ENCODE measurements around the gene CIAPIN1. TPM values are rescaled to one million over a fixed set of nuclear protein-coding genes. Genes with fewer than 3 reads are reported as not detected.

CIAPIN1 gene
- total RNA-seq, 1 experiment from 2014 or later = 68.5 TPM

DNA sequence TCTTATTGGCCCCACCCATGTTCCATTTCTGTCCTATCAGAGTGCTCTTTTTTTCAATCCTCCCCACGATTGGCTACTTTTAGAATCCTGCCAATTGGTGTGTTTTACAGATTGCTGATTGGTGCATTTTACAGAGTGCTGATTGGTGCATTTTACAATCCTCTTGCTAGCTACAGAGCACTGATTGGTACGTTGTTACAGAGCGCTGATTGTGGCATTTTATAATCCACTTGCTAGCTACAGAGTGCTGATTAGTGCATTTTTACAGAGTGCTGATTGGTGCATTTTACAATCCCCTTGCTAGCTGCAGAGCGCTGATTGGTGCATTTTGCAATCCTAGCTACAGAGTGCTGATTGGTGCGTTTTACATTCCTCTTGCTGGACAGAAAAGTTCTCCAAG lies 52.2 kb downstream of the CIAPIN1 start:
- no peaks in the 10 kb centered on the region for H3K27me3 ChIP-seq (ENCODE audit: insufficient read depth, low read length)
- H4K20me1 ChIP-seq (ENCODE audit: insufficient read depth) = no peaks in the 10 kb centered on the region
- no peak for TF ChIP-seq YY1 (IDR thresholded peaks at IDR 0.05; ENCODE audit: extremely low read depth, insufficient replicate concordance, low read depth, low read length)
- no peak for TF ChIP-seq POLR2AphosphoS5 (IDR thresholded peaks at IDR 0.05; ENCODE audit: low read depth, low read length)
- no peak for TF ChIP-seq SP1 (IDR thresholded peaks at IDR 0.05; ENCODE audit: low read depth)
- TF ChIP-seq, protein P1, sequence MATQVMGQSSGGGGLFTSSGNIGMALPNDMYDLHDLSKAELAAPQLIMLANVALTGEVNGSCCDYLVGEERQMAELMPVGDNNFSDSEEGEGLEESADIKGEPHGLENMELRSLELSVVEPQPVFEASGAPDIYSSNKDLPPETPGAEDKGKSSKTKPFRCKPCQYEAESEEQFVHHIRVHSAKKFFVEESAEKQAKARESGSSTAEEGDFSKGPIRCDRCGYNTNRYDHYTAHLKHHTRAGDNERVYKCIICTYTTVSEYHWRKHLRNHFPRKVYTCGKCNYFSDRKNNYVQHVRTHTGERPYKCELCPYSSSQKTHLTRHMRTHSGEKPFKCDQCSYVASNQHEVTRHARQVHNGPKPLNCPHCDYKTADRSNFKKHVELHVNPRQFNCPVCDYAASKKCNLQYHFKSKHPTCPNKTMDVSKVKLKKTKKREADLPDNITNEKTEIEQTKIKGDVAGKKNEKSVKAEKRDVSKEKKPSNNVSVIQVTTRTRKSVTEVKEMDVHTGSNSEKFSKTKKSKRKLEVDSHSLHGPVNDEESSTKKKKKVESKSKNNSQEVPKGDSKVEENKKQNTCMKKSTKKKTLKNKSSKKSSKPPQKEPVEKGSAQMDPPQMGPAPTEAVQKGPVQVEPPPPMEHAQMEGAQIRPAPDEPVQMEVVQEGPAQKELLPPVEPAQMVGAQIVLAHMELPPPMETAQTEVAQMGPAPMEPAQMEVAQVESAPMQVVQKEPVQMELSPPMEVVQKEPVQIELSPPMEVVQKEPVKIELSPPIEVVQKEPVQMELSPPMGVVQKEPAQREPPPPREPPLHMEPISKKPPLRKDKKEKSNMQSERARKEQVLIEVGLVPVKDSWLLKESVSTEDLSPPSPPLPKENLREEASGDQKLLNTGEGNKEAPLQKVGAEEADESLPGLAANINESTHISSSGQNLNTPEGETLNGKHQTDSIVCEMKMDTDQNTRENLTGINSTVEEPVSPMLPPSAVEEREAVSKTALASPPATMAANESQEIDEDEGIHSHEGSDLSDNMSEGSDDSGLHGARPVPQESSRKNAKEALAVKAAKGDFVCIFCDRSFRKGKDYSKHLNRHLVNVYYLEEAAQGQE (IDR thresholded peaks at IDR 0.05; ENCODE audit: low read depth) = no peak
- TF ChIP-seq, protein P2, sequence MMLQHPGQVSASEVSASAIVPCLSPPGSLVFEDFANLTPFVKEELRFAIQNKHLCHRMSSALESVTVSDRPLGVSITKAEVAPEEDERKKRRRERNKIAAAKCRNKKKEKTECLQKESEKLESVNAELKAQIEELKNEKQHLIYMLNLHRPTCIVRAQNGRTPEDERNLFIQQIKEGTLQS (IDR thresholded peaks at IDR 0.05) = no peak
- TF ChIP-seq FOSL1 (IDR thresholded peaks at IDR 0.05; ENCODE audit: low read depth) = no peak
- TF ChIP-seq ZFX (IDR thresholded peaks at IDR 0.05) = no peak
- no peak for TF ChIP-seq JUND (IDR thresholded peaks at IDR 0.05)
- ChIA-PET CTCF (no interaction called here), RAD21 (ENCODE audit: low non-redundant PET in 1 of 2, low total read pairs in 2 of 2, uncharacterized antibody in 2 of 2, unreplicated experiment in 2 of 2) (no interaction called here), POLR2A (no interaction called here)
- H3K9ac ChIP-seq (ENCODE audit: low read length) = no peak overlapping the region
- H3K27ac ChIP-seq (ENCODE audit: low read depth, low read length) = no peak overlapping the region
- ATAC-seq (no peak), DNase-seq (ENCODE audit: low read depth, low spot score) (no peak)
- no peaks in the 10 kb centered on the region for H3K9me3 ChIP-seq (ENCODE audit: control insufficient read depth in 1 of 2, insufficient read depth in 1 of 2, low read depth in 1 of 2, low read length in 2 of 2)
- no TSS peak for BruUV-seq (replicated peaks)
- intact Hi-C loops (cut with micrococcal nuclease) = no loop called here
- no peaks in the 10 kb centered on the region for H3K9me2 ChIP-seq (ENCODE audit: insufficient read depth)
- H3K4me1 ChIP-seq (ENCODE audit: control insufficient read depth in 1 of 2, insufficient read depth in 2 of 2, low read length in 2 of 2) = no peaks in the 10 kb centered on the region
- H3K36me3 ChIP-seq (ENCODE audit: control insufficient read depth in 1 of 2, insufficient read depth in 2 of 2, low read length in 2 of 2) = no peaks in the 10 kb centered on the region
- no peak overlapping the region for H3K4me3 ChIP-seq (replicated peaks in 1 of 2; ENCODE audit: low read depth in 1 of 2, low read length in 2 of 2)
- H2AFZ ChIP-seq (ENCODE audit: low read depth, low read length, poor library complexity, severe bottlenecking) = no peak overlapping the region
- no peak overlapping the region for H3K4me2 ChIP-seq (ENCODE audit: low read length)
- no peaks in the 10 kb centered on the region for H3K79me2 ChIP-seq (ENCODE audit: insufficient read depth, low read length)
